Right atrium auricular region (tissue), 2 donors: Measurements from ENCODE around the gene RGS4. TPM values are rescaled to one million over a fixed set of nuclear protein-coding genes. Genes with fewer than 3 reads are reported as not detected.
A peak's percentile ranks its signal among the peaks of the same experiment; 100 is the strongest.

Experiments used
- DNase-seq: peaks from one replicate; pipeline ENCODE4 v3.0.0-alpha.2; 2019; ENCODE audit warnings: low spot score
- H3K27ac ChIP-seq, 2 donors: fragments of 200-600 bp; sonication (generic); 1 replicate in 1 of 2; 2 replicates in 1 of 2; pipeline ENCODE4 v1.5.1; 2016 to 2019
- H3K27me3 ChIP-seq, 2 donors: fragments of 200-600 bp; sonication (generic); one replicate each; pipeline versions ENCODE4 v1.5.1 to v1.6.0; 2017 to 2019
- H3K36me3 ChIP-seq: fragments of 200-600 bp; sonication (generic); one replicate; pipeline ENCODE4 v1.5.1; 2016
- H3K4me1 ChIP-seq, 2 donors: fragments of 200-600 bp; sonication (generic); one replicate each; pipeline versions ENCODE4 v1.5.1 to v1.6.0; 2017 to 2019
- H3K4me3 ChIP-seq, 2 donors: fragments of 200-600 bp; sonication (generic); 1 replicate in 1 of 2; 2 replicates in 1 of 2; pipeline ENCODE4 v1.5.1; 2017 to 2019; ENCODE audit warnings: mild to moderate bottlenecking in 1 of 2, moderate library complexity in 1 of 2
- H3K9me3 ChIP-seq, 2 donors: fragments of 200-600 bp; sonication (generic); one replicate each; pipeline ENCODE4 v1.5.1; 2019
- total RNA-seq, 2 donors: library from RNA; depleted of rRNA; stranded (reverse); fragments of >200 nt; gene quantifications; one replicate each; pipeline ENCODE4 v1.1.0, GENCODE V29; 2016
- TF ChIP-seq, protein P1 (sequence below), 2 donors: fragments of 200-600 bp; sonication (generic); IDR thresholded peaks; one replicate each; pipeline ENCODE4 v1.5.1; 2019; ENCODE audit warnings: antibody characterized with exemption in 2 of 2

Gene RGS4
- 1 to 10 TPM; 1.5 to 5.0 TPM for total RNA-seq

GRCh38 chr1:163069142-163069541 lies at the start of gene RGS4:
RGS4 (plus strand) TSS chr1:163069361; CDS start chr1:163069485, 124 bp downstream.
- Histone ChIP-seq H3K36me3 (no peaks in the 10 kb centered on the region), H3K4me1 (peaks cover 0 to 6% of the 10 kb centered on the region in 2 donors), H3K9me3 (no peaks in the 10 kb centered on the region), H3K27me3 (no peaks in the 10 kb centered on the region), H3K27ac (peak within 1 kb of the TSS; percentile 11 to 15), H3K4me3 (peak within 1 kb of the TSS; percentile 16 to 40)
- TF ChIP-seq, protein P1, sequence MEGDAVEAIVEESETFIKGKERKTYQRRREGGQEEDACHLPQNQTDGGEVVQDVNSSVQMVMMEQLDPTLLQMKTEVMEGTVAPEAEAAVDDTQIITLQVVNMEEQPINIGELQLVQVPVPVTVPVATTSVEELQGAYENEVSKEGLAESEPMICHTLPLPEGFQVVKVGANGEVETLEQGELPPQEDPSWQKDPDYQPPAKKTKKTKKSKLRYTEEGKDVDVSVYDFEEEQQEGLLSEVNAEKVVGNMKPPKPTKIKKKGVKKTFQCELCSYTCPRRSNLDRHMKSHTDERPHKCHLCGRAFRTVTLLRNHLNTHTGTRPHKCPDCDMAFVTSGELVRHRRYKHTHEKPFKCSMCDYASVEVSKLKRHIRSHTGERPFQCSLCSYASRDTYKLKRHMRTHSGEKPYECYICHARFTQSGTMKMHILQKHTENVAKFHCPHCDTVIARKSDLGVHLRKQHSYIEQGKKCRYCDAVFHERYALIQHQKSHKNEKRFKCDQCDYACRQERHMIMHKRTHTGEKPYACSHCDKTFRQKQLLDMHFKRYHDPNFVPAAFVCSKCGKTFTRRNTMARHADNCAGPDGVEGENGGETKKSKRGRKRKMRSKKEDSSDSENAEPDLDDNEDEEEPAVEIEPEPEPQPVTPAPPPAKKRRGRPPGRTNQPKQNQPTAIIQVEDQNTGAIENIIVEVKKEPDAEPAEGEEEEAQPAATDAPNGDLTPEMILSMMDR (IDR thresholded peaks at IDR 0.05), result peak; percentile 21 to 61
- peak; percentile 61 for DNase-seq

DNA sequence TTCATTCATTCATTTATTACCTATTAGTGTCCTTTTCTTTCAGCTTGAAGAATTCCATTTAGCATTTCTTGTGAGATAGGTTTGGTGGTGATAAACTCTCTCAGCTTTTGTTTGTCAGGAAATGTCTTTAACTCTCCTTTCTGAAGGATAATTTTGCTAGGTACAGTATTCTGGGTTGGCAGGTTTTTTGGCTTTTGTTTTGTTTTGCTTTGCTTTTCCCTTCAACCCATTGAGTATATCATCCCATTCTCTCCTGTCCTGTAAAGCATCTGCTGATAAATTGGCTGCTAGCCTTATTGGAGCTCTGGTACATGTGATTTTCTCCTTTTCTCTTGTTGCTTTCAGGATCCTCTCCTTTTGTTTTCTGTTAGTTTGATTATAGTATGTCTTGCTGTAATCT lies 47.0 kb upstream of the RGS4 start:
- Histone ChIP-seq H3K9me3 (peaks cover 8 to 35% of the 10 kb centered on the region in 2 donors), H3K27ac (no peak overlapping the region), H3K27me3 (no peaks in the 10 kb centered on the region), H3K36me3 (no peaks in the 10 kb centered on the region), H3K4me1 (no peaks in the 10 kb centered on the region), H3K4me3 (no peak overlapping the region)
- no peak for DNase-seq
- TF ChIP-seq, protein P1 (IDR thresholded peaks at IDR 0.05), result no peak

GRCh38 chr1:163027610-163028009 lies 41.6 kb upstream of the RGS4 start:
- Histone ChIP-seq H3K9me3 (peaks cover 0 to 19% of the 10 kb centered on the region in 2 donors), H3K4me3 (no peak overlapping the region), H3K36me3 (no peaks in the 10 kb centered on the region), H3K27me3 (no peaks in the 10 kb centered on the region), H3K4me1 (no peaks in the 10 kb centered on the region), H3K27ac (no peak overlapping the region)
- TF ChIP-seq, protein P1 (IDR thresholded peaks at IDR 0.05), result no peak
- no peak for DNase-seq

DNA sequence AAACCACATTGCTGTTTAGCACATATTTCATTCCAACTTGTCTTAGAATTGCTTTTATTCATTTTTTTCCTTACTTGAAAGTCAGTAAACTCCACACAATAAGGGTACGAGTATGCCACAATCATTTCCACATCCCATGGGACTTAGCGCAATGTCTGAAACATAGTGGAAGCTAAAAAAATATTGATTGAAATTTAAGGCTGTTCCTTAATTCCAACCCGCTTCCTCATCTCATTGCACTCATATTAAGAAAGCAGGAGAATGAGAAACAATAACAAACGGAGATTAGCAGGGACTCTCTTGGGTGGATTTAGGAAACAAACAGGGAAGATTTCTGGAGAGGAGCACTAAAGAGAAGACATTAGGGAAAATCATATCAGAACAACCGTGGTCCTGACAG lies 39.3 kb upstream of the RGS4 start:
- Histone ChIP-seq H3K4me3 (no peak overlapping the region), H3K27ac (no peak overlapping the region), H3K9me3 (no peaks in the 10 kb centered on the region), H3K27me3 (no peaks in the 10 kb centered on the region), H3K36me3 (no peaks in the 10 kb centered on the region), H3K4me1 (no peaks in the 10 kb centered on the region)
- no peak for DNase-seq
- TF ChIP-seq, protein P1 (IDR thresholded peaks at IDR 0.05), result no peak

DNA sequence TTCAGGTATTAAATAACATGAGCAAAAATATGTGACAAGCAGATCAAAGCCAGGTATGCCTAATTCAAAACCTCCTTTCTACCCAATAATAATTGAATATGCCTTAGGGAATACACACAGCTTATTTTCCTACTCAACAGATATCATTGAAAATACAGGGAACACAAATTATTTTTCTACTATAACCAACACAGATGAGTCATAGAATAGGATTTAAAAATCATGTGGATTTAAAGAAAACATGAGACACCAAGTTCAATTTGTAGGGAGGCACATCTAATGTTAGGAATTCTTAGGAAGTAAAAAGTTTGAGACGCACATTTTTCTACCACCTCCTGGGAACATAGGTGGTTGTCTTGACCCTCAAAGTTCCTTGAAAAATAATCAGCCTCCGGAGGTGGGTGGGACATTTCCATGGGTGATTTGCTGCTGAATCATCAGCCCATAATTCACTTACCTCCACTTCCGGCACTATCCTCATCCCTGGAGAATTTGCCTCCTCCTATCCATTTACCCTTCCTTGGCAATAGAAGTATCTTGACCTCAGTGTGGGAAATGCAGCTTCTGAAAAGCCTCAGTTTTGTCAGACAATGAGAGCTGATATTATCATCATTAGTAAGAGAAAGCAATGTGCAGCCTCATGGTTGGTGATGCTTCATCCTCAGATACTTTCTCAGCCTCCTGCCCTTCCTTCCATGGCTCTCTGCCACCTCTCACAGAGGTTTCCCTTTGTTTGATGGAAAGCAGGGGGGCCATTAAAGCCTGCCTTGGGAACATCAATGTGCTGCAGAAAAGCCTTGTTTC lies 33.5 kb upstream of the RGS4 start:
- no peaks in the 10 kb centered on the region for H3K36me3 ChIP-seq
- no peaks in the 10 kb centered on the region for H3K4me1 ChIP-seq
- H3K27ac ChIP-seq, result no peak overlapping the region
- no peaks in the 10 kb centered on the region for H3K27me3 ChIP-seq
- DNase-seq, result no peak
- H3K4me3 ChIP-seq, result no peak overlapping the region
- H3K9me3 ChIP-seq, result no peaks in the 10 kb centered on the region
- TF ChIP-seq, protein P1 (IDR thresholded peaks at IDR 0.05), result no peak
